Effector CD8-positive, alpha-beta T cell (primary cell): ENCODE results near the gene METTL27.
"Not testable (repeated sequence)": the region's sequence is repeated elsewhere in the genome, so short reads cannot be mapped to it uniquely, and the experiment has no call there.

Experiments
- DNase-seq: peaks from one replicate; lab custom pipeline; 2025; lab: John Stamatoyannopoulos, UW

METTL27 gene

DNA sequence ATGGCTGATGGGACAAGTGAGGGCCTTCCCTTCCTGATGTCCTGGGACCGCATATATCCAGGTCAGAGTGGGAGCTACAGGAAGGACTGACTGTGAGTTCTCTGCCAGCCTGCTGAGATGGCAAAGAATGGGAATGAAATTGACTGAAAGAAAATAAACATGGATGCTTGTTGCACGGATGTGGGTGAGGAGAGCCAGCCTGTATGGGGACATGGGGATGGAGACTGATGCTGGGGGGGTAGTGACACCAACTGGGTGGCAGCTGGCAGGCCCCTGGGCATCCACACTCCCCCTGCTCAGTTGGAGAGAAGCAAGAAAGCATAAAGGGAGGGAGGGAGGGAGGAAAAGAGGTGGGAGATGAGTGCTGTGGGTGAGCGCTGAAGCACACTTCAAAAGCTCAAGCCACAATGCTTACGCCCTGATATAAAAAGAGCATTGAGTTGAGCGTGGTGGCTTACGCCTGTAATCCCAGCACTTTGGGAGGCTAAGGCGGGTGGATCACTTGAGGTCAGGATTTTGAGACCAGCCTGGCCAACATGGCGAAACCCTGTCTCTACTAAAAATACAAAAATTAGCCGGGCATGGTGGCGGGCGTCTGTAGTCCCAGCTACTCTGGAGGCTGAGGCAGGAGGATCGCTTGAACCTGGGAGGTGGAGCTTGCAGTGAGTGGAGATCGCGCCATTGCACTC is 20.6 kb downstream of the METTL27 start:
- DNase-seq, result not testable (repeated sequence)

DNA sequence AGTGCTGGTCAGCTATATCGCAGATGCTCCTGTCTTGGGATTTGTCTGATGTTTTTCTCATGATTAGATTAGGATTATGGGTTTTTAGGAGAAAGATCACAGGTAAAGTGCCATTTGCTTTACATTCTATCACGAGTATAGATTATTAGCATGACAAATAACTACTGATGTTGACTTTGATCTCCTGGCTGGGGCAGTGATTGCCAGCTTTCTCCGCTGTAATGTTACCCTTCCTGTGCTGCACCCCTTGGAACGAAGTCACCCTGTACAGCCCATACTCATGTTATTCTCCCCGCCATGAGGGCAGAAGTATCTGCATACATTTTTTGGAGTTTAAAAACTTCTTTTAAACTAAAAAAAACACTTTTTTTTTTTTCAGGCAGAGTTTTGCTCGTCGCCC is 22.3 kb downstream of the METTL27 start:
- no peak for DNase-seq

DNA sequence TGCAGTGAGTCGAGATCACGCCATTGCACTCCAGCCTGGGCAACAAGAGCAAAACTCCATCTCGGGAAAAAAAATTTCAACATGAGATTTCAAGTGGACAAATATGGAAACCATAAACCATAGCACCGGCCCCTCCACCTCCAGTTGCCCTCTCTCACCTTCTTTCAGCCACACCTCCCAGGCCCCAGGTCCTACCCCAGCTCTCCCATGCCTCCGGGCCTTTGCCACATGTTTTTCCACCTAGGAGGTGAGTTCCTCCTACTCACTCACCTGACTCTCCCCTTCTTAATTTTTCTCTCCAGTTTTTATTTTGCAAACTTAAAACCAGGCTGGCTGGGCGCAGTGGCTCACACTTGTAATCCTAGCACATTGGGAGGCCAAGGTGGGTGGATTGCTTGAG is 25.2 kb downstream of the METTL27 start:
- no peak for DNase-seq

DNA sequence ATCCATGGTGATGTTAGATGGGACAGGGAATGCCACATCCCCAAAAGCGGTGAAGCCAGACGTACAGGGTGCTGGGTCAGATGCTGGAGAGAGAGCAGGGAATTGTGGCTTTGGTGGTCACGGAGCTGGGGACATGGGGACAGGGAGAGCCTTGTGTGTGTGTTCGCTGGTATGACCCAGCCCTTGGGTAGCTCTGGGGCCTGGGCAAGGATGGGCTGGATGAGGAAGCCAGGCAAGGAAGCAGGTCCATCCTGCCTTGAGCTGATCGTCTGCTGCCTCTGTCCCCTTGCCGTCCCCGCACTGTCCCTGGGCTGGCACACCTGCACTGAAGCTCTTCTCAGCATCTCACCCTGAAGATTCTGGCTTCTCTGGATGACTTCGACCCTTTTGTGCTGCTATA is 26.9 kb downstream of the METTL27 start:
- DNase-seq, result no peak

DNA sequence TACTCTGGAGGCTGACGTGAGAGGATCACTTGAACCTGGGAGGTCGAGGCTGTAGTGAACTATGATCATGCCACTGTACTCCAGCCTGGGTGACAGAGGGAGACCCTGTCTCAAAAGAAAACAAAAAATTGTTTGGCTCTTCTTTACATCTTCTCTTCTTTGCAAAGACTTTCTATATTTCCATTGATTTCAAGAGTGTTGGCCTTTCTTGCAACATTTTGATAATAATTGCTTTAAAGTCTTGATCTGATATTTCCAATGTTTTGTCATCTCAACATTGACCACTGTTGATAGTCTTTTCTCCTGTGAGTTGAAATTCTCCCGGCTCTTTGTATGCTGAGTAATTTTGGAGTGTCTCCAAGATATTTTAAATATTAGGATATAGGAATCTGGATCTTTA is 29.3 kb downstream of the METTL27 start:
- no peak for DNase-seq

DNA sequence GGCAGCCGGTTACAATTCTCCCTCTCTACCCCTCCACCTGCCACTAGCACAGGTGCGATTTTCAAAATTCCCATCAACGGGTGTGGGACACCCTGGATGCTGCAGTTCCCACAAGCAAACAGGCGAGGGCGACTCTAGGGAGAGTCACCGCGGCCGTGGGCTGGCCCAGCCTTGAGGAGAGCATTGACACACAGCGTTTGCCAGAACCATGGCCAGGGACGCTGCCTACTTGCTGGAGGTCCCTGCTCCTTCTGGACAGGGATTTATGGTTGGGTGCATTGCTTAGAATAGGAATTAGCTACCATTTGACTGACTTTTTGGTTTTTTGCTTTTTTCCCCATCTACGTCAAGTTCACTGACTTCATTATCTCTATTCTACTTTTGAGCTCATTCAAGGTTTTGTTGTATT is 30.6 kb downstream of the METTL27 start:
- DNase-seq, result peak; percentile 11

DNA sequence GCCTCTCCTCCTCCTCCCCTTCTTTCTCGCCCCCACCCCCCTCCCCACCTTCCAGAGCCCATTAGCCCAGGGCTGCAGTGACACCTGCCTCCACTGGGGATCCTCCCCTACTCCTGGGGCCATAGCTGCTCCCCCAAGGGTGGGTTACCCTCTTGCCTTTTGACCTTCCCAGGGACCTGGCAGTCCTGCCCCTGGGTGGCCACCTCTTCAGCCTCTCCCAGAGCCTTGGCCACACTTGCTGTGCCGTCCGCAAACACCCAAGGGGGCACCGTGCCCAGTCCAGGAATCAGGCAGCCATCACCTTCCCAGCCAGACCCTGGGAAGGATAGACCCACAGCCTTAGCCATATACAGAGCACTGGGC is 31.3 kb downstream of the METTL27 start:
- no peak for DNase-seq

DNA sequence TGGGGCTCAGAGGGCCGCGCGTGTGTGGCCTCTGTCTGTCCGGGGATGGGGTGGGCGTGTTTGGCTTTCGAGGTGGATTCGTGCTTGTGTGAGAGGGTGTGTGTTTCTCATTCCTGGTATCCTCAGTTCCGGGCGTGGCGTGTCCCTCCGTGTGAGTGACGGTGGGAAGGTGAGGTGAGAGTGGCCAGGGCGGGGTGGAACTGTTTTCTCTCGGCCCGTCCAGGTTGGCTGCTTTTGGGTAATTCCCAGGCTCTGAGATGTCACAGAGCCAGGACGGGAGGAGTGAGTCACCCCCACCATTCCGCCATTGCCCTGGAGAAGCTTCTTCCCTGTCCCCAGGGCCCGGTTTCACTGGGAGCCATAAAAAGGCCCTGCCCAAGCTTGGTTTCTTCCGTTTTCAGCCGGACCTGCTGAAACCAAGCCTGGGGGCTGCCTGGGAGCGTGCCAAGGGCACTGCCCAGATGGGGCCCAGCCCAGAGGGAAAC is 32.8 kb downstream of the METTL27 start:
- DNase-seq, result no peak

DNA sequence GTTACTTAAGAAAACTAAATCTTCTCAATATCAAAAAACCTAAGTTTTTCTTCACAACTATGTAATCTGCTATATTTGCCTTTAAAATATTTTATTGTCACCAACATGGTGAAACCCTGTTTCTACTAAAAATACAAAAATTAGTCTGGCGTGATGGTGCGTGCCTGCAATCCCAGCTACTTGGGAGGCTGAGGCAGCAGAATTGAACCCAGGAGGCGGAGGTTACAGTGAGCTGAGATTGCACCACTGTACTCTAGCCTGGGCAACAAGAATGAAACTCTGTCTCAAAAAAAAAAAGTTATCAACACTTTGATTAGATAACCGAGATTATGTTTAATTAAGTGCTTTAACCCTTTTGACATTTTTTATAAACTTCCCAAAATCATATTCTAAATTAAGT is 39.9 kb downstream of the METTL27 start:
- no peak for DNase-seq

DNA sequence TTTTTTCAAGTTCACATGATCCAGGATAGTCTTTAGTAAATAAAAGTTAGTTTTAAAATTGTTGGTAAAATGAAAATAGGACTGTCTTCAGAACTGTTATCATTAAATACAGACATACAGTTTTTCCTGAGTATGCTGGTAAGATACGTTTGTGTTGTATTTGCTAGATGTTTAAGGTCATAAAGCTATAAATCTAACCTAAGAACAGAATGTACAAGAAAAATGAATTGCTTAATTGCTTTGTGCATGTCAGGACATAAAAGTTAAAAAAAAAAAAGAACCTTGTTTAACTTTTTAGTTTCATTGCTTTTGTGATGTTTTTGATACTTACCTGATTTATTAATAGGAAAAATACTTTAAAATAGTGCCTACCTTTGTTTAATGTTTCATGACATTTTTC is 40.7 kb downstream of the METTL27 start:
- DNase-seq, result no peak

DNA sequence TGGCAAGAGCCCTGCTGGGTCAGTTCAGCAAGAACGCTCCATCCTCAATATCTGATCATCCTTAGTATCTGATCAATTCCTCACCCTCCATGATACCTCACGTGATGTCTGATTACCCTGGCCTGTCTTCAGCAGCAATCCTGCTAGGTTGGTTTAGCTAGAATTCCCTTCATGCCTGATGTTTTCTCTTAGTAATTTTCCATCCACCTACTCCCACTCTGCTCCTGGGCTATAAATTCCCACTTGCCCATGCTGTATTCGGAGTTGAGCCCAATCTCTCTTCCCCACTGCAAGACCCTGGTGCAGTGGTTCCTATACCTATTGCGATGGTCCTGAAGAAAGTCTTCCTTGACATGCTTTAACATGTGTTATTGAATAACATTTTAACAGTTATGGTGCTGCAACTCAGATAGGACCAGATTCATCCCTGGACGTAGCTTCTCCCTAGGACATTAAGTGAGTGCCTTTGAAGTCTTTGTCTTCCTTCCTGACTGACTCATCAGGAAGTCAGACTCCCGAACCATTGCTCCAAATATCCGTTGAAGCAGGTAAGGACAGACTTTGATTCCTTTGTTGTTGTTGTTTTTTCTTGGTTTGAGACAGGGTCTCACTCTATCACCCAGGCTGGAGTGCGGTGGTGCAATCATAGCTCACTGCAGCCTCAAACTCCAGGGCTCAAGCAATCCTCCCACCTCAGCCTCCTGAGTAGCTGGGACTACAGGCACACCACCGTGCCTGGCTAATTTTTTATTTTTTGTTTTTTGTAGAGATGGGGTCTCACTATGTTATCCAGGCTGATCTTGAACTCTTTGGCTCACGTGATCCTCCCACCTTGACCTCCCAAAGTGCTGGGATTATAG is 42.8 kb downstream of the METTL27 start:
- DNase-seq, result no peak

DNA sequence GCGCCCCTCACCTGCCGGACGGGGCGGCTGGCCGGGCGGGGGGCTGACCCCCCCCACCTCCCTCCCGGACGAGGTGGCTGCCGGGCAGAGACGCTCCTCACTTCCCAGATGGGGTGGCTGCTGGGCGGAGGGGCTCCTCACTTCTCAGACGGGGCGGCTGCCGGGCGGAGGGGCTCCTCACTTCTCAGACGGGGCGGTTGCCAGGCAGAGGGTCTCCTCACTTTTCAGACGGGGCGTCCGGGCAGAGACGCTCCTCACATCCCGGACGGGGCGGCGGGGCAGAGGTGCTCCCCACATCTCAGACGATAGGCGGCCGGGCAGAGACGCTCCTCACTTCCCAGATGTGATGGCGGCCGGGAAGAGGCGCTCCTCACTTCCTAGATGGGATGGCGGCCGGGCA is 45.1 kb downstream of the METTL27 start:
- DNase-seq, result not testable (repeated sequence)

DNA sequence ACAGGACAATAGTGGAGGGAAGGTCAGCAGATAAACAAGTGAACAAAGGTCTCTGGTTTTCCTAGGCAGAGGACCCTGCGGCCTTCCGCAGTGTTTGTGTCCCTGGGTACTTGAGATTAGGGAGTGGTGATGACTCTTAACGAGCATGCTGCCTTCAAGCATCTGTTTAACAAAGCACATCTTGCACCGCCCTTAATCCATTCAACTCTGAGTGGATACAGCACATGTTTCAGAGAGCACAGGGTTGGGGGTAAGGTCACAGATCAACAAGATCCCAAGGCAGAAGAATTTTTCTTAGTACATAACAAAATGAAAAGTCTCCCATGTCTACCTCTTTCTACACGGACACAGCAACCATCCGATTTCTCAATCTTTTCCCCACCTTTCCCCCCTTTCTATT is 45.7 kb downstream of the METTL27 start:
- DNase-seq, result not testable (repeated sequence)

DNA sequence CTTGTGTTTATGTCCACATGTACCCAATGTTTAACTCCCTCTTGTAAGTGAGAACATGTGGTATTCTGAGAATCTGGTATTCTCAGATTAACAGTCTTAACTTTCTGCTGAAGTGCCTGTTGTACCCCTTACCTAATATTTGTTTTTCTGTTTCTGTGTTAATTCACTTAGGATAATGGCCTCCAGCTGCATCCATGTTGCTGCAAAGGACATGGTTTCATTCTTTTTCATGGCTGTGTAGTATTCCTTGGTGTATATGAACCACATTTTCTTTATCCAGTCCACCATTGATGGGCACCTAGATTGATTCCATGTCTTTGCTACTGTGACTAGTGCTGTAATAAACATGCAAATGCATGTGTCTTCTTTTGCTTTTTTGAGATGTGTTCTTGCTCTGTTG is 47.1 kb downstream of the METTL27 start:
- DNase-seq, result not testable (repeated sequence)

DNA sequence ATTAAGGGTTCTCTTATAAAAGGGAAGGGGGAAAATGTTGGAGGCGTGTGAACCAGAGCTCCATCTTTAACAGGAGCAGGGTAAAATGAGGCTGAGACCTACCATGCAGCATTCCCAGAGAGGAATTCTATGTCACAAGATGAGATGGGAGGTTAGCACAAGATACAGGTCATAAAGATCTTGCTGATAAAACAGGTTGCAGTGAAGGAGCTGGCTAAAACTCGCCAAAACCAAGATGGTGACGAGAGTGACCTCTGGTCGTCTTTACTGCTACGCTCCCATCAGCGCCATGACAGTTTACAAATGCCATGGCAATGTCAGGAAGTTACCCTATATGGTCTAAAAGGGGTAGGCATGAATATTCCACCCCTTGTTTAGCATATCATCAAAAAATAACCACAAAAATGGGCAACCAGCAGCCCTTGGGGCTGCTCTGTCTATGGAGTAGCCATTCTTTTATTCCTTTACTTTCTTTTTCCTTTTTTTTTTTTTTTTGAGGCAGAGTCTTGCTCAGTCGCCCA is 51.1 kb downstream of the METTL27 start:
- not testable (repeated sequence) for DNase-seq

DNA sequence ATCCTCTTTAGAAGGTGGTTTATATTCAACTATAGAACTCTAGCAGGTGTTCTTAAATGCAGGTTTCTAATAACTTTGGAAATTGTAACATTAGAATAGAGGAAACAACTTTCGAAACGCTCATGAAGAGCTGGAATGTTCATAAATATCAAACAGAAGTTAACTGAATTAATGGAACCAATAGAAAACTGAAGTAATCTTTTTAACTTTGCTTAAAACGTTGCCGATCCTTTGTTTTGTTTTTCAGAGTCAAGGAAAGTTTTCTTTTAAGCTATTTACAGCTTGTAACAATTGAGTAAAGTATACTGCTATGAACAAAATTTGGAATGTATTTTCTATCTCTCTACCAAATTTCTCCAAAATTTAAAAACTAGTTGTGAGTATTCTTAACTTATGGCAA is 53.3 kb downstream of the METTL27 start:
- DNase-seq, result no peak

DNA sequence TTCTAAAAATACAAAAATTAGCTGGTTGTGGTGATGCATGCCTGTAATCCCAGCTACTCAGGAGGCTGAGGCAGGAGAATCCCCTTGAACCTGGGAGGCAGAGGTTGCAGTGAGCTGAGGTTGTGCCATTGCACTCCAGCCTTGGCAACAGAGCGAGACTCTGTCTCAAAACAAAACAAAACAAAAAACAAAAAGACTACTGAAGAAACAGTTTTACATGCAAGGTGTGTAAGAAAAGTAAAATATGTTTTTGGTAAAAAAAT is 54.6 kb downstream of the METTL27 start:
- DNase-seq, result not testable (repeated sequence)

DNA sequence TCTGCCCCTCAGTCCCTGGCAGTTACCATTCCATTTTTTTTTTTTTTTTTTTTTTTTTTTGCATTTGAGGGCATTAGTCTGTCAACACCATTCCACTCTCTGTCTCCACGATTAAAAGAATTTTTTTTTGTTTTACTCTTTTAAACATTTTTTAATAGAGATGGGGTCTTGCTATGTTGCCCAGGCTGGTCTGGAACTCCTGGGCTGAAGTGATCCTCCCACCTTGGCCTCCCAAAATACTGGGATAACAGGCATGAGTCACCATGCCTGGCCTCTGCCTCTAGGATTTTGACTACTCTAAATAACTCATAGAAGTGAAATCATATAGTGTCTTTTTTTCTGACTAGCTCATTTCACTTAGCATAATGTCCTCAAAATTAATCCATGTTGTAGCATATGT is 55.7 kb downstream of the METTL27 start:
- DNase-seq, result no peak
